IPS DF 4.7 (cell line): ENCODE results near the gene CCDC91.
"Not testable (repeated sequence)": the region's sequence is repeated elsewhere in the genome, so short reads cannot be mapped to it uniquely, and the experiment has no call there.

ENCODE experiments used
- DNase-seq: peaks from one replicate; pipeline ENCODE4 v3.0.0-alpha.2; 2013; ENCODE audit warnings: low spot score; ENCODE audit errors: extremely low read depth

Gene CCDC91

GRCh38 chr12:28184375-28184774, 5.9 kb upstream of the CCDC91 start:
- no peak for DNase-seq

DNA sequence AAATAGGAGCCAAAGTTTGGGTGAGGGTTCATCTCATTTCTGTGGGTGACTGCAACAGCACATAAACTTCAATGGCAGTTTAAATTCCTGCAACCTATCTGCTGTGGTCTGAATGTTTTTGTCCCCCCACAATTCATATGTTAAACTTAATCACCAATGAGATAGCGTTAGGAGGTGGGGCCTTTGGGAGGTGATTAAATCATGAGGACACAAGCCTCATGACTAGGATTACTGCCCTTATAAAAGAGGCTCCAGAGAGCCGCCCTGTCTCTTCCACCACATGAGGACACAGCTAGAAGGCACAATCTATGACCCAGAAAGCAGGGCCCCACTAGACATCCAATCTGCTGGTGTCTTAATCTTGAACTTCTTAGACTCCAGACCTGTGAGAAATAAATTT, 3.8 kb upstream of the CCDC91 start:
- DNase-seq: no peak

DNA sequence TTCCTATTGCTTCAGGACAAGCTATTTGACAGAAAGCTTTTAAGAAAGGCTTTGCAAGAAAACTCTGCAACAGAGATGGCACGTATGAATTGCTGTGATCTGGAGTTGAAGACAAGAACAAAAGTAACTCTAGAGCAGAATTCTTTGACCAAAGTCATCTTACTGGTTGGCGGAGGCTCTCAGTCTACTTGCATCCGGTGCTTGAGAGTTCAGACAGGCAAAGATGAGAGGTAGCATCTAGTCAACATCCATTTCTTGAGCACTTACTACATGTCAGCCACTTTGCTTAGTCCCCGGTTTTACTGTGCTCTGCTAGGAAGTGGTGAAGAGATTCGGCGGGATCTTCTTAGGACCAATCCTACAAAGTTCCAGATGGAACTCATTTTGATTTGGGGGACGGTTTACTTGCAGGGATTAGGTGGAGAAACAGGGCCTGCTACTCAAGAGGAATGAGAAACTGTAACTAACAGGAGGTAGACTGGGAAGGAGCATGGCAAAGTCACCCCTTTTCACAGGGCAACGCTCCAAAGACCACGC, 404 bp upstream of the CCDC91 start:
- DNase-seq: no peak

- no peak for DNase-seq
Measured at GRCh38 chr12:28191051-28192048, 1.1 kb downstream of the CCDC91 start.

DNA sequence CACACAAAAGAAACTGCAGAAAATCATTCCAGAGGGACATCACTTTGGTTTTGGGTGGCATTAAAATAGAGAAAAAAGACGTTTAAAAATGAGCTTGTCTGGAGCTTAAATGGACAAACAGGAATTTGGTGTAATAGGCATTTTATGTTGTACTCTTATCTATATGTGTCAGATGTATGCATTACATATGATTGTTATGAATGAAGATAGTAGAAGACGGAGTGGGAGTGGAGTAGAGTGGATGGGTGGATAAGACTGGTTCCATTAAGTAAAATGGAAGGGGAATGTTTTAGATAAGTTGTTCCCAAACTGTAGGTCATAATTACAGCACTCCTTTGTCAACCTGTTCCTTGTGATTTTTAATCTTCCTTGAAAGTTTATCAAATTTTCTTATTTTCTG, 1.9 kb downstream of the CCDC91 start:
- no peak for DNase-seq

DNA sequence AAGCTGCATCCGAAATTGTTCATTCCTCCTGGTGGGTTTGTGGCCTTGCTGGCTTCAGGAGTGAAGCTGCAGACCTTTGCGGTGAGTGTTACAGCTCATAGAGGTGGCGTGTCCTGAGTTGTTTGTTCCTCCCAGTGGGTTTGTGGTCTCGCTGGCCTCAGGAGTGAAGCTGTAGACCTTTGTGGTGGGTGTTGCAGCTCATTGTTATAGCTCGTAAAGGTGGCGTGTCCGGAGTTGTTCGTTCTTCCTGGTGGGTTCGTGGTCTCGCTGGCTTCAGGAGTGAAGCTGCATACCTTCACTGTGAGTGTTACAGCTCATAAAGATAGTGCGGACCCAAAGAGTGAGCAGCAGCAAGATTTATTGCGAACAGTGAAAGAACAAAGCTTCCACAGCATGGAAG, 4.4 kb downstream of the CCDC91 start:
- not testable (repeated sequence) for DNase-seq

- not testable (repeated sequence) for DNase-seq
Measured at GRCh38 chr12:28201136-28201535, 10.9 kb downstream of the CCDC91 start.

GRCh38 chr12:28202374-28203130, 12.3 kb downstream of the CCDC91 start:
- no peak for DNase-seq

- no peak for DNase-seq
Measured at GRCh38 chr12:28209782-28210181, 19.5 kb downstream of the CCDC91 start.

DNA sequence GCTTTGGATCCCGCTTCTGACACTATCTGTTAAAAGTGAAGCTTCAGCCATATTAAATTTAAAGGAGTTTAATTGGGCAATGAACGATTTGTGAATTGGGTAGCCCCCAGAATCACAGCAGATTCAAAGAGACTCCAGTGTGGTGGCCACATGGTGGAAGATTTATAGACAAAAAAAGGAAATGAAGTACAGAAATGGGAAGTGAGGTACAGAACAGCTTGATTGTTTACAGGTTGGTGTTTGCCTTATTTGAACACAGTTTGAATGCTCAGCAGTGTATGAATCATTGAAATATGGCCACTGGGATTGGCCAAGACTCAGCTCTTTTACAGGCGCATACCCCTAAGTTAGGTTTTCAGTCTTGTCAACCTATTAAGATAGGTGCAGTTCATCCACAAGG, 21.9 kb downstream of the CCDC91 start:
- DNase-seq: no peak

DNA sequence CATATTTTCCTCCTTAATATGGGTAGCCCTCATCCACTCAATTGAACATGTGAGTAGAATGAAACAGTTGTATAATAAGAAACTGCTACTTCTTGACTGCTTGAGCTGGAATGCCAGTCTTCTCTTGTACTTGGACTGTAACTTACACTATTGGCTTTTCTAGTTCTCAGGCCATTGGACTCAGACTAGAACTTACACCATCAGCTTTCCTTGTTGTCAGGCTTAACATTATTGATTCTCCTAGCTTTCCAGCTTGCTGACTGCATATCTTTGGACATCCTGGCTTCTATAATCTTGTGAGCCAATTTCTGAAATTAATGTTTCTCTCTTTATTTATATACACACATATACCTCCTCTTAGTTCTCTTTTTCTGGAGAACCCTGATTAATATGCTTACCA, 24.8 kb downstream of the CCDC91 start:
- DNase-seq: no peak

DNA sequence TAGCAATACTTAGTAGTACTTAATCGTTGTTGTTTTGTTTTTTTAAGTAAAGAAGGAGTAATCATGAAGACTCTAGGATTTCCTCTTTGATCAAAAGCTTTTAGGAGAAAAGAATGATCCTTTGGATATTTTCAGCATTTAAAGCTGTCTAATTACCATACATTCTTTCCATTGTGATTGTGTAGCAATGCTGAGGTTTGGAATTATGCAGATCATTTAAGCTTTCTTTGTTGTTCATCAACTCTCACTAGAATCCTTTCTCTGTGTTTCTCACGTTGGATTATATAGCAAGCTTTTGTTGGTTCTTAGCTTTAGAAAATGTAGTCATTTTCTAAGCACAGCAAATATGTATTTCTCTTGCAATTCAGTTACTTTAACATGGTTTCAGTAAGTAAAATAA, 25.8 kb downstream of the CCDC91 start:
- no peak for DNase-seq

GRCh38 chr12:28217805-28218204, 27.5 kb downstream of the CCDC91 start:
- no peak for DNase-seq

DNA sequence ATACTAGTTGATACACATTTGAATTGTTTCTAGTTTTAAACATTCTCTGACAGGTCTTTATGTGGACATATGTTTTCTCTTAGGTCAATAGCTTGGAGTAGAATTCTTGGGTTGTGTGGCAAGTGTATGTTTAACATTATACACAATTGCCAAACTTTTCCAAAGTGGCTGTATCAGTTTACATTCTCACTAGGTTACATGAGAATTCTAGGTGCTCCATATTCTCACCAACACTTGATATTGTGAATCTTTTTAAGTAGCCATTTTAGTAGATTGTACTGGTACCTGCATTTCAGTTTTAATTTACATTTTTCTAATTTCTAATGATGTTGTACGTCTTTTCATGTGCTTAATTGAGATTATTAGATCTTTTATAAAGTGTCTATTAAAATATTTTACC, 28.6 kb downstream of the CCDC91 start:
- no peak for DNase-seq

- no peak for DNase-seq
Measured at GRCh38 chr12:28219827-28220226, 29.6 kb downstream of the CCDC91 start.

DNA sequence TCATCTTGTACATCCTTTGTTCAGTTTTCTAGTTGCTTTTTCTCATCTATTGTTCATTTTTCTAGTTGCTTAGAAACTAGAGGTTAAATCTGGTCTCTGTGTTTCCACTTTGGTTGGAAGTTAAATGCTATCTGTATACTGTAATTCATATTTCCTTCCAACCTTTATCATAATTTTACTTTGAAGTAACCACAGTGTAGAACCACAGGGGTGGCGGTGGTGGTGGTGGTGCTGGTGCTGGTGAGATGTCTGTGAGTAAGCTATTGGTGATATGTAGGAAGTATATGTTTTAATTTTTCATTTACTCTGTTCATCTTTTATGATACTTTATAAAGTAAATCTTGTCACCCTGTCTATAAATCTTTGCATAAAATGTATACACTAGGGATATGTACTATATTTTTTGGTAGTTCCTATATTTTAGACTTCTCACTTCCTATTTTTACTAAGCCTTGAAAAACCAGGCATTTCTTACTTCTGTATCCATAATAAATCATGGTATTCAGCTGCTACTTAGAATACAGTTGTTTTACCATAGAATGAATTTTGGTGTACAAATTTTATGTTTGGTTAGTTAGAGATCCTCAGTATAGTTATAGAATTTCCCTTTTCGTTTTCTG, 31.9 kb downstream of the CCDC91 start:
- no peak for DNase-seq

DNA sequence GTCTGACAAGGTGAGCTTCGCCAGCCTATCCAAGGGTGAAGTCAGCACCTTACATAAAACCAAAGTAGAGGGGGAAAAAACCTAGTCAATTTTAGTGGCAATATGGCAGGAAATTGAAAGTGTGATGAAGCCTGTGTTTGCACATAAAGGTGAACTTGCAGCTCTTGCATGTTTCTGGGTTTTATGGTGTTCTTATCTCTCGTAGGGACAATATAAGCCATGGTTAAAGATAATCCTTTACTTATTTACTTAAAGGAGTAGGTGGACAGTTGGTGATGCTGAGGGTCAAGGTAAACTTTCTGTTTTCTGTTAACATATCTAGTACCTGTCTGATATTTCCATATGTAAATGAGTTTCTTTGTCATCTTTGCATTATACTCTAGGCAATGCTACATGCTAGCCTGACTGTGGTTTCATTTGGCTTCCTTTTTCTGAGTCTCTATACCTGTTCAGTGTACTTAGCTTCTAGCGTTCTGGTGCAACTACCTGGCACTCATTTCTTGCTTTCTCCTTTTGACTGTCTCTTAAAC, 32.8 kb downstream of the CCDC91 start:
- no peak for DNase-seq

GRCh38 chr12:28223858-28224257, 33.6 kb downstream of the CCDC91 start:
- no peak for DNase-seq

GRCh38 chr12:28226705-28227104, 36.4 kb downstream of the CCDC91 start:
- no peak for DNase-seq

DNA sequence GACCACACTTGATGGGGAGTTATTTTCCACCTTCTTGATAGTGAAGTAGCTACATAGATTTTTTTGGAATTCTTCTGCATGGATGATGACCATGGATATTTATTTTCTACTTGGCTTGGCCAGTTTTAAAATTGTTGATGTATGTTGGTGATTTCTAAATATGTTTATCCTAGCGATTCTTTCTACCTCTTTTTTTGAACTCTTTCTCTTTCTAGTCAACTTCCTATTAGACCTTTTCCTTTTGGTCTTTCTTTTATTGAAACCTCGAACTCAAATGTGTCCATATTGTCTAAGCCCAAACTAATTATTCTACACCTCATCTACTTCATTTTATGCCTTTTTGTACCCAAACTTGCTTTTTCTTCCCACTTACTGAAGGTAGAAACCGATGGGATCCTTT, 37.0 kb downstream of the CCDC91 start:
- no peak for DNase-seq

DNA sequence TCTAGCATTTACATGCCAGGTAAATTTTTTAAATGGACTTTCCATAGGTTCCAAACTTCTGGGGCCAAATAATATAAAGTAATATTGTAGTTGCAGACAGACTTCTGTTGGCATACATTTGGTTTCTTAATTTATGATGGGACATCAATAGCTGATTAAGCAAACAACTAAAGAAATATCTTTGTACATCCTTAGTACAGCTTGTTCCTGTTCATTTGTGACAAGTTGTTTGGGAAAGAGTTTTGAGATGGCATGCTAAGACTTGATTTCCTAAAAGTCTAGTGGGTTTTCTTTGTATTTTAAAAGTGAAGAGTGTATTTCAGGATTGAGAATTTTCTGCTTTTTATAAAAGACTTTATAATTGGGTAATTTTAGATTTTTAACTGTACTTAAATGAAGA, 41.0 kb downstream of the CCDC91 start:
- DNase-seq: no peak
